Measurements from ENCODE around the gene SHANK2.

- TF ChIP-seq, protein P1, sequence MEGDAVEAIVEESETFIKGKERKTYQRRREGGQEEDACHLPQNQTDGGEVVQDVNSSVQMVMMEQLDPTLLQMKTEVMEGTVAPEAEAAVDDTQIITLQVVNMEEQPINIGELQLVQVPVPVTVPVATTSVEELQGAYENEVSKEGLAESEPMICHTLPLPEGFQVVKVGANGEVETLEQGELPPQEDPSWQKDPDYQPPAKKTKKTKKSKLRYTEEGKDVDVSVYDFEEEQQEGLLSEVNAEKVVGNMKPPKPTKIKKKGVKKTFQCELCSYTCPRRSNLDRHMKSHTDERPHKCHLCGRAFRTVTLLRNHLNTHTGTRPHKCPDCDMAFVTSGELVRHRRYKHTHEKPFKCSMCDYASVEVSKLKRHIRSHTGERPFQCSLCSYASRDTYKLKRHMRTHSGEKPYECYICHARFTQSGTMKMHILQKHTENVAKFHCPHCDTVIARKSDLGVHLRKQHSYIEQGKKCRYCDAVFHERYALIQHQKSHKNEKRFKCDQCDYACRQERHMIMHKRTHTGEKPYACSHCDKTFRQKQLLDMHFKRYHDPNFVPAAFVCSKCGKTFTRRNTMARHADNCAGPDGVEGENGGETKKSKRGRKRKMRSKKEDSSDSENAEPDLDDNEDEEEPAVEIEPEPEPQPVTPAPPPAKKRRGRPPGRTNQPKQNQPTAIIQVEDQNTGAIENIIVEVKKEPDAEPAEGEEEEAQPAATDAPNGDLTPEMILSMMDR (IDR thresholded peaks at IDR 0.05; ENCODE audit: low read length) = no peak
- no peak for TF ChIP-seq EZH2 (IDR thresholded peaks at IDR 0.05; ENCODE audit: borderline replicate concordance, low read length)
Observed at GRCh38 chr11:71263386-71263785, 11.0 kb upstream of the SHANK2 start.

Measured in OCI-LY1 (cell line).